Upper lobe of left lung (tissue), 4 donors: ENCODE data around the gene CHL1.

Source experiments
- EP300 ChIP-seq, 4 donors: sonication (generic); formaldehyde crosslinking; IDR thresholded peaks; one replicate each; pipeline ENCODE4 v1.5.1; 2017; ENCODE audit warnings: antibody characterized with exemption in 4 of 4, control low read depth in 2 of 4
- POLR2A ChIP-seq, 4 donors: fragments of 450-650 bp; IDR thresholded peaks; one replicate each; pipeline ENCODE4 v1.5.1; 2016 to 2017; ENCODE audit warnings: antibody characterized with exemption in 4 of 4, mild to moderate bottlenecking in 2 of 4
- POLR2AphosphoS5 ChIP-seq, 2 donors: sonication (generic); formaldehyde crosslinking; IDR thresholded peaks; one replicate each; pipeline ENCODE4 v1.5.1; 2017; ENCODE audit warnings: antibody characterized with exemption in 2 of 2
- TF ChIP-seq, protein P1 (sequence below), 6 experiments: fragments of 450-650 bp in 4 of 6; fragments of 200-600 bp in 2 of 6; sonication (generic) in 2 of 6; IDR thresholded peaks; one replicate each; pipeline ENCODE4 v1.5.1; 2016 to 2019; ENCODE audit warnings: antibody characterized with exemption in 6 of 6

- TF ChIP-seq POLR2A (IDR thresholded peaks at IDR 0.05): no peak
- TF ChIP-seq, protein P1, sequence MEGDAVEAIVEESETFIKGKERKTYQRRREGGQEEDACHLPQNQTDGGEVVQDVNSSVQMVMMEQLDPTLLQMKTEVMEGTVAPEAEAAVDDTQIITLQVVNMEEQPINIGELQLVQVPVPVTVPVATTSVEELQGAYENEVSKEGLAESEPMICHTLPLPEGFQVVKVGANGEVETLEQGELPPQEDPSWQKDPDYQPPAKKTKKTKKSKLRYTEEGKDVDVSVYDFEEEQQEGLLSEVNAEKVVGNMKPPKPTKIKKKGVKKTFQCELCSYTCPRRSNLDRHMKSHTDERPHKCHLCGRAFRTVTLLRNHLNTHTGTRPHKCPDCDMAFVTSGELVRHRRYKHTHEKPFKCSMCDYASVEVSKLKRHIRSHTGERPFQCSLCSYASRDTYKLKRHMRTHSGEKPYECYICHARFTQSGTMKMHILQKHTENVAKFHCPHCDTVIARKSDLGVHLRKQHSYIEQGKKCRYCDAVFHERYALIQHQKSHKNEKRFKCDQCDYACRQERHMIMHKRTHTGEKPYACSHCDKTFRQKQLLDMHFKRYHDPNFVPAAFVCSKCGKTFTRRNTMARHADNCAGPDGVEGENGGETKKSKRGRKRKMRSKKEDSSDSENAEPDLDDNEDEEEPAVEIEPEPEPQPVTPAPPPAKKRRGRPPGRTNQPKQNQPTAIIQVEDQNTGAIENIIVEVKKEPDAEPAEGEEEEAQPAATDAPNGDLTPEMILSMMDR (IDR thresholded peaks at IDR 0.05): no peak
- no peak for TF ChIP-seq POLR2AphosphoS5 (IDR thresholded peaks at IDR 0.05)
- TF ChIP-seq EP300 (IDR thresholded peaks at IDR 0.05): no peak
Measured at GRCh38 chr3:199835-200234, 3.3 kb downstream of the CHL1 start.
